Immature natural killer cell (primary cell): ENCODE measurements around the gene DNM1. TPM values are rescaled to one million over a fixed set of nuclear protein-coding genes. Genes with fewer than 3 reads are reported as not detected.
A peak's percentile ranks its signal among the peaks of the same experiment; 100 is the strongest.

Experiments
- DNase-seq, 3 donors: peaks; one replicate each; pipeline ENCODE4 v3.0.0; 2022; ENCODE audit warnings: mixed read lengths in 1 of 3
- H3K27ac Mint-ChIP-seq, 6 donors: one replicate each; pipeline ENCODE4 v1.8.0; 2020; ENCODE audit warnings: mixed read lengths in 6 of 6, mild to moderate bottlenecking in 5 of 6, inconsistent platforms in 4 of 6, moderate library complexity in 3 of 6
- H3K27me3 Mint-ChIP-seq, 3 donors: one replicate each; pipeline ENCODE4 v1.8.0; 2020 to 2021; ENCODE audit warnings: low read depth in 3 of 3, mild to moderate bottlenecking in 3 of 3, mixed read lengths in 3 of 3, moderate library complexity in 3 of 3, inconsistent platforms in 1 of 3
- H3K36me3 Mint-ChIP-seq, 3 donors: one replicate each; pipeline ENCODE4 v1.8.0; 2020; ENCODE audit warnings: mixed read lengths in 3 of 3, inconsistent platforms in 2 of 3, mild to moderate bottlenecking in 2 of 3
- H3K4me1 Mint-ChIP-seq, 2 donors: one replicate each; pipeline ENCODE4 v1.8.0; 2020; ENCODE audit warnings: inconsistent platforms in 2 of 2, mild to moderate bottlenecking in 2 of 2, mixed read lengths in 2 of 2, moderate library complexity in 1 of 2
- H3K4me3 Mint-ChIP-seq, 5 donors: one replicate each; pipeline ENCODE4 v1.8.0; 2020; ENCODE audit warnings: mild to moderate bottlenecking in 5 of 5, mixed read lengths in 5 of 5, inconsistent platforms in 3 of 5, moderate library complexity in 3 of 5
- H3K9me3 Mint-ChIP-seq, 6 donors: one replicate each; pipeline ENCODE4 v1.8.0; 2020; ENCODE audit warnings: mild to moderate bottlenecking in 6 of 6, mixed read lengths in 6 of 6, inconsistent platforms in 4 of 6, moderate library complexity in 3 of 6
- polyA plus RNA-seq, 3 donors: library from polyadenylated mRNA; unstranded; fragments of 300-500 nt; fragmentation: Illumina TruSeq; gene quantifications; one replicate each; pipeline ENCODE4 v1.2.3, GENCODE V29; 2021

The DNM1 gene
- polyA plus RNA-seq, 3 donors from 2014 or later = 0.32 to 0.47 TPM; not detected in 1

DNA sequence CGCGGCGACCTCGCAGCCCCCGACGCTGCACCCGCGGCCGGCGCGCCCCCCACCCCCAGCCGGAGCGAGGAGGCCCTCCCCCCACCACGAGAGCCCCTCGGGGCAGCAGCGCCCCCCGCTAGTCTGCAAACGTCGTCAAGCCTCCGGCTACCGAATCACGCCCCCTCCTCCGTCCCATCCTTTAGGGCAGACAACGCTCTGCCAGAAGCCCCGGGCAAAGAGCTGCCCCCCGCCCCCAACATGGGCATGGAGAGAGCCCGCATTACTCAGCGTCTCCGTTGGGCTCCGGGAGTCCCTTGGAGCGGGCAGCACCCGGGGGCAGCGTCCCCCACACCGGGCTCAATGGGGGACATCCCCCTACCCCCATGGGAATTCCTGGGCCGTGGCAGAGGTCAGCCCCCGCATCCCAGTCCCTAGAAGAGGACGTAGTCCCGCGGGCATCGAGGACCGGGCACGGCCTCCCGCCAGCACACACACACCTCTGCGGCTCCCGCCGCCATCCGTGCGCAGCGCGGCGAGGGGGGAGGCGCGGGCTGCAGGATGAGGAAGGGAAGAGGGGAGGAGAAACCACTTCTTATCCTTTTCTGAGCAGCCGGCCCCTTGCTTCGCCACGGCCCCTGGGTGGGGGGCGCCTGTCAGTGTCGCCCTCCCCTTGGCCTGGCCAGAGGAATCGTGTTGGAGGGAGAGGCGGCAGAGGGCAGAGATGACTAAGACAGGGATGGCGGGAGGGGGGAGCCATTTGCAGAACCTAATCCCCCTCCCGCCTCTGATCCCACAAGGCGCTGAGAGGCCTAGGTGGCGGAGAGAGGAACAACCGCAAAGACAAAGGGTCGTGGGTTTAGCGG, 750 bp downstream of the DNM1 start:
- no peaks in the 10 kb centered on the region for H3K36me3 Mint-ChIP-seq
- H3K27ac Mint-ChIP-seq = no peak overlapping the region
- peaks cover 2 to 15% (median 10%) of the 10 kb centered on the region in 3 donors for H3K27me3 Mint-ChIP-seq
- peak overlapping the region in 3 of 5 donors; percentile 30 to 59 (median 36) for H3K4me3 Mint-ChIP-seq
- DNase-seq = no peak
- no peaks in the 10 kb centered on the region for H3K9me3 Mint-ChIP-seq
- H3K4me1 Mint-ChIP-seq = peaks cover 9% of the 10 kb centered on the region in 2 donors

DNA sequence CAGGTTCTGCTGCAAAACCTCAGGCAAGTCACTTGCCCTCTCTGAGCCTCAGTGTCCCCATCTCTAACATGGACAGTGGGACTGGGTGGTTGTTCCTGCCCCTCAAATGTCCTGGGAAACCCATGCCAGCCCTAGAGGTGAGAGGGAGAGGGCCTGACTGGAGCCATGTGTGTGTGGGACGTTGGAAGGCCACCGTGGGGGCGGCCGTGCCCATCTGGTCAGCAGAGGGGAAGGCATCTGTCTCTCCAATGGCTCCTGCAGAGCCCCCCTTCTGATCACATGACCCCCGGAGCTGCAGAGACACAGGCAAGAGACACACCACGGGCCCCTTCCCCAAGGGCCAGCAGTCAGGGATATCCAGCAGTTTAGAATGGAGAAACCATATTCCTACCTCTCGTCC, 1.7 kb downstream of the DNM1 start:
- H3K27ac Mint-ChIP-seq = no peak overlapping the region
- peaks cover 2 to 15% (median 15%) of the 10 kb centered on the region in 3 donors for H3K27me3 Mint-ChIP-seq
- no peaks in the 10 kb centered on the region for H3K36me3 Mint-ChIP-seq
- DNase-seq = no peak
- peaks cover 9% of the 10 kb centered on the region in 2 donors for H3K4me1 Mint-ChIP-seq
- H3K4me3 Mint-ChIP-seq = peak overlapping the region in 1 of 5 donors; percentile 15
- no peaks in the 10 kb centered on the region for H3K9me3 Mint-ChIP-seq

DNA sequence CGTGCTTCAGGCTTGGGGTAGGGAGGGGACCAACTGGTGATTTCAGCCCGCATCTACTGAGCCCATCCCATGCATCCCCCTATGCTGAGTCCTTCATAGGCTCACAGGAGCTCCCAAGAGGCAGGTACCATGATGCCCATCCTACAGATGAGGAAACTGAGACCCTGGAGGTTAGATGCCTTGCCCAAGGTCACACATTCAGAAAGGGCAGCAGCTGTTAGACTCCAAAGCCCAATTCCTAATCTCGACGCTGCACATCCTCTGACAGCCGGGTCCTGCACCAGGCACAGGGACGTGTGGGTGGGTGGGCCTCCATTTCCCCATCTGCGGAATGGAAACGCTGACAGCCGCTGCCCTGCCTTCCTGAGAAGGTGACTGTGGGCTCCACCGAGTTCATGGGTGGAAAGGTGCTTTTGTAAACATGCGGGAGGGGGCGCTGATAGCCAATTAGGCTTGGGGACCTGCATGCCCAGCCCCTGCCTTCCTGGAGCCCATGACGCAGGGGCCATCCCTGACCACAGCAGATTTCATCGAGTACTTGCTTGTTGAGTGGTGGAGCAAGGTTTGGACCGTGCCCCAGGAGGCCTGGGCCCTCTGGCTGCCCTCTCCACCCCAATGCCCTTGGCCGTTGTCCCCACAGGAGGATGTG, 2.2 kb downstream of the DNM1 start:
- H3K9me3 Mint-ChIP-seq = no peaks in the 10 kb centered on the region
- H3K27ac Mint-ChIP-seq = no peak overlapping the region
- no peak for DNase-seq
- no peaks in the 10 kb centered on the region for H3K36me3 Mint-ChIP-seq
- H3K27me3 Mint-ChIP-seq = peaks cover 3 to 15% (median 15%) of the 10 kb centered on the region in 3 donors
- peaks cover 9% of the 10 kb centered on the region in 2 donors for H3K4me1 Mint-ChIP-seq
- no peak overlapping the region for H3K4me3 Mint-ChIP-seq

DNA sequence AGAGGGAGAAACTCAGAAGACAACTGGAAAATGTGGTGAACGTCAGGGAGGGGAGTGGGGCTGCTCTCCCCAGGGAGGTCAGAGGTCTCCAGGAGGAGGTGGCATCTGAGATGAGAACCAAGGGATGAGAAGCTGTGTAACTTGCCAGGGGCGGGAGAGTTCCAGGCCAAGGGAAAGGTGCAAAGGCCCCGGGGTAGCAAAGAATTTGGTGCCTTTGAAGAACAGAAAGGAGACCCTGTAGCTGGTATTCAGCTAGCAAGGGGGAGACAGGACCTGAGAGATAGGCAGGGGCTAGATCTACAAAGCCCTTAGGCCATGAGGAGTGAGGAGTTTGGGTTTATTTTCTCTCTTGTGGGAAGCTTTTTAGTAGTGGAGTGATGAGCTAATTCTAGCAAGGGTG, 3.3 kb downstream of the DNM1 start:
- no peak overlapping the region for H3K4me3 Mint-ChIP-seq

DNA sequence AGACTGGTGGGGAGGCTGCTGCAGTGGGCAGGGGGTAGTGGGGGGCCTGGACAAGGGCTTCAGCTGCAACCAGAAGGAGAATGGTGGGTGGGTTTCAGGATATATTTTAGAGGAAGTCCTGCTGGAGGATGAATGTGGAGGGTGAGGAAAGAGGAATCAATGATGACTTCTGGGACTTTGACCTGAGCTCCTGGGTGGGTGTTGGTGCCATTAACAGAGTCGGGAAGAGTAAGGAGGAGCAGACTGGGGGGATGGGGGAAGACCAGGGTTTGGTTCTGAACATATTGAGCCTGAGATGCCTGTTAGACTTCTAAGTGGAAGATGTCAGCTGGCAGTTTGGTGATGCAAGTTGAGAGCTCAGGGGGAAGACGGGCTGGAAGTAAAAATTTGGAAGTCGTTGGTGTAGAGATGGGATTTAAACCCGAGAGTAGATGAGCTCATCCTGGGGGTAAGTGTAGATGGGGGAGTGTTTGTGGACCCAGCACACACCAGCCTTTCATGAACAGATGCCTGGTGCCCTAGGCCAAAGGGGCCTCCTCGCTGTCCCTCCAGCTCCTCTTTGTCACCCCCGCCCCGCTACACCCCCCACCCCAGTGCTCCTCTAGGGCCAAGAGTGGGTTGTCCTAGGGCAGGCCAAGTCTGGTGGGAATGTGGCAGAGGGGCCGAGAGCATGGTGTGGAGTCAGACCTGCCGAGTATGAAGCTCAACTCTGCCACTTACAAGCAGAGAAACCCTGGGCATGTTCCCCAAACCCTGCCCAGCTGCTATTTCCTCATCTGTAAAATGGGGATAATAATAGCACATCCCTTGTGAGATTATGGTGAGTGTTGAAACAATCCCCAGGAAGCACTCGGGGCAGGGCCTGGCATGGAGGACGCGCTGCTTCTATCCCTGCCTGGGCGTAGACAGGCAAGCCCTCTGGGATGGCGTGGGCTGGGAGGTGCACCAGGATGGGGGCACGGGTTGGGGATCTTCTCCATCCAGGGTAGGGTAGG, 4.0 kb downstream of the DNM1 start:
- Mint-ChIP-seq H3K9me3 (no peaks in the 10 kb centered on the region), H3K4me3 (no peak overlapping the region)

More for the DNA sequence above, 3.3 kb downstream of the DNM1 start:
- no peaks in the 10 kb centered on the region for H3K36me3 Mint-ChIP-seq
- peaks cover 9% of the 10 kb centered on the region in 2 donors for H3K4me1 Mint-ChIP-seq
- peaks cover 6 to 22% (median 18%) of the 10 kb centered on the region in 3 donors for H3K27me3 Mint-ChIP-seq
- no peaks in the 10 kb centered on the region for H3K9me3 Mint-ChIP-seq
- no peak overlapping the region for H3K27ac Mint-ChIP-seq
- DNase-seq = no peak

DNA sequence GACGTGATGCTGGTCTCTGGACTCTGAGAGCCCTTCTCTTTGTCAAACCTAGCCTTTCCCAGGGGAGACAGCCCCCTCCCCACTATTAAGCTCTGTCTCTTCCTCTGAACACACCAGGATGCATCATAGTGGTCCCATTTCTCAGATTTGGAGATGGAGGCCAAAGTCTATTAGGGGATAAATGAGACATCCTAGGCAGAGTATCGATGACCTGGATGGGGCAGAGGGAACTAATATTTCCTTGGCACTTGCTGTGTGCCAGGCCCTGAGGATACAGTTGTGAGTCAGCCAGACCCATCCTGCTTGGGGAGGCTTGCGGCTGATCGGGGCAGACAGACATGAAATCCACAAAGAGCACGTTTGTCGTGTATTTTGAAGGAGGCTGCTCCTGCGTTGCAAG, 5.2 kb downstream of the DNM1 start:
- Mint-ChIP-seq H3K36me3 (no peaks in the 10 kb centered on the region), H3K27ac (no peak overlapping the region), H3K27me3 (peaks cover 4 to 28% (median 18%) of the 10 kb centered on the region in 3 donors), H3K4me3 (no peak overlapping the region), H3K9me3 (no peaks in the 10 kb centered on the region), H3K4me1 (peaks cover 0 to 1% of the 10 kb centered on the region in 2 donors)
- no peak for DNase-seq

More for the DNA sequence above, 4.0 kb downstream of the DNM1 start:
- Mint-ChIP-seq H3K36me3 (no peaks in the 10 kb centered on the region), H3K27ac (no peak overlapping the region), H3K4me1 (peaks cover 8 to 9% of the 10 kb centered on the region in 2 donors), H3K27me3 (peaks cover 6 to 26% (median 18%) of the 10 kb centered on the region in 3 donors)
- no peak for DNase-seq

DNA sequence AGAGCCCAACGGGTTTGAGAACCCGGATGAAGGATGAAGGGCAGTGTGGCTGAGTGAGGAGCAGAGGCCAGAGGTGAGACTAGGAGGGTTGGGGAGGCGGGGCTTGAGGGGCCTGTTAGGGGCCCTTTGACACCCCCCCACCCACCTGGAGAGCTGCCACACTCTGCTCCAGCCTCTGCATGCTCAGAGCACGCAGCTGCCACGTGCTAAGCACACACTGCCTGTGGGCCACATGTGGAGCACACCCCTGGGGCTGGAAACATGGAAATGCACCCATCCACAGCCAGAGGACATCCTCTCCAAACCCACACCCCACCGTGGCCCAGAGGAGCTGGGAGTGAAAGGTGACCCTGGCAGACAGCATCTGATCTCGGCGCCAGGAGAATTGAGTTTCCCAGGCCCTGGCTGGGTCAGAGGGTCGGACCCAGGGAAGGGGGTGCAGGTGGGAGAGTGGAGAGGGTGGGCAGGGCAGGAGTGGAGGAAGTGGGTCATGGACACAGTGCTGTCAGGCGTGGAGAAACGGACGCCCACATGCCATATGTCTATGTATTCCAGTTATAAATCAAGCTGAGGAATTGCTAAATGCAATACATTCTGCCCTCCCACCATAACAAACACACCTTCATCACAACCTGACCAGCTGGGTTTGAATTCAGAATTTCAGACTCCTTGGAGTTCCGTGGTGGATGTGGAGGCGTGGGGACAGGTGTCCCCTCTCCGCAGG, 5.9 kb downstream of the DNM1 start:
- no peak overlapping the region for H3K27ac Mint-ChIP-seq
- H3K36me3 Mint-ChIP-seq = no peaks in the 10 kb centered on the region
- peaks cover 0 to 1% of the 10 kb centered on the region in 2 donors for H3K4me1 Mint-ChIP-seq
- DNase-seq = no peak
- H3K27me3 Mint-ChIP-seq = peaks cover 4 to 31% (median 18%) of the 10 kb centered on the region in 3 donors
- no peaks in the 10 kb centered on the region for H3K9me3 Mint-ChIP-seq
- no peak overlapping the region for H3K4me3 Mint-ChIP-seq

DNA sequence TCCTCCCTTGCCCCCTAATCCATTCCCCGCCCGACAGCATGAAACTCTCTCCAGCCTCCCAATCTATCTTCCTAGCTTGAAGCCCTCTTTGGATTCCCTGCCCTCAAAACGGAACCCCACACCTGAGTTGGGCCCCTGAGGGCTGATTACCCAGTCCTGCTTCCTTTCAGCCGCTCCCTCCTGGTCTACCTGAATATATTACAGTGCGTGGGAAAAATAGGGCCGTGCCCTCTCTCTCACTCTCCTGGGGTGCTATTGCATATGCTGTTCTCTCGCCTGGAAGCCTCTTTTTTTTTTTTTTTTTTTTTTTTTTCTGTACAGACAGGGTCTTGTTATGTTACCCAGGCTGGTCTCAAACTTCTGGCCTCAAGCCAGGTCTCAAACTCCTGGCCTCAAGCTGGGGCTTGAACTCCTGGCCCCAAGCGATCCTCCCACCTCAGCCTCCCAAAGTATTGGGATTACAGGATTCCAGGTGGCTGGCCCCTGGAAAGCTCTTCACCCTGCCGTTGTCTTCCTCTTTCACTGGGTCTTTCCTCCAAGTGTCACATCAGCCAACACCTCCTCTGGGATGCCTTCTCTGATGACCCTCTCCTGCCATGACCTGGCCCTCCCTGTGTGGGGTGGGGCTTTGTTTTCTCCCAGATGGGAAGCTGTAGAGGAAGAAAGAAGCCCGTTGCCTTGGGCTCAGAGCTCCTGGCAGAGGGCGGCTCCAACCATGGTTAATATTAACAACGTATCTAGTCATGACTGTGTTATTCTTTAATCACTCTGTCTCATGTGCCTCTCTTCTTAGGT, 8.2 kb downstream of the DNM1 start:
- no peaks in the 10 kb centered on the region for H3K36me3 Mint-ChIP-seq
- no peaks in the 10 kb centered on the region for H3K9me3 Mint-ChIP-seq
- H3K4me1 Mint-ChIP-seq = no peaks in the 10 kb centered on the region
- H3K27me3 Mint-ChIP-seq = peaks cover 4 to 21% (median 12%) of the 10 kb centered on the region in 3 donors
- H3K27ac Mint-ChIP-seq = no peak overlapping the region
- DNase-seq = no peak
- no peak overlapping the region for H3K4me3 Mint-ChIP-seq

DNA sequence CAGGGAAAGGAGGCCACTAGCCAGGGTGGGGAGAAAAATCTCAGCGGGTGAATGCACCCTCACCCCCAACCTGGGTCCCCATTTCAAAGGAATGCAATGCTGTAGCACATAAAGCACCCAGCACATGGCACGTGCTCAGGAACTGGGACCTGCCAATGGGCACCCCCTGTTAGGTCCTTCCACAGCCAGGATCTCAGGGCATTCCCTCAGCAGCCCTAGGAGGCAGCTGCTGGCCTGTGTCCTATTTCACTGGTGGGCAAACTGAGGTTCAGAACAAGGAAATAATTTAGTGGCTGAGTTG, 8.8 kb downstream of the DNM1 start:
- H3K4me1 Mint-ChIP-seq = no peaks in the 10 kb centered on the region
- H3K27me3 Mint-ChIP-seq = peaks cover 4 to 21% (median 11%) of the 10 kb centered on the region in 3 donors
- no peaks in the 10 kb centered on the region for H3K36me3 Mint-ChIP-seq
- H3K4me3 Mint-ChIP-seq = no peak overlapping the region
- H3K27ac Mint-ChIP-seq = no peak overlapping the region
- DNase-seq = no peak
- H3K9me3 Mint-ChIP-seq = no peaks in the 10 kb centered on the region

DNA sequence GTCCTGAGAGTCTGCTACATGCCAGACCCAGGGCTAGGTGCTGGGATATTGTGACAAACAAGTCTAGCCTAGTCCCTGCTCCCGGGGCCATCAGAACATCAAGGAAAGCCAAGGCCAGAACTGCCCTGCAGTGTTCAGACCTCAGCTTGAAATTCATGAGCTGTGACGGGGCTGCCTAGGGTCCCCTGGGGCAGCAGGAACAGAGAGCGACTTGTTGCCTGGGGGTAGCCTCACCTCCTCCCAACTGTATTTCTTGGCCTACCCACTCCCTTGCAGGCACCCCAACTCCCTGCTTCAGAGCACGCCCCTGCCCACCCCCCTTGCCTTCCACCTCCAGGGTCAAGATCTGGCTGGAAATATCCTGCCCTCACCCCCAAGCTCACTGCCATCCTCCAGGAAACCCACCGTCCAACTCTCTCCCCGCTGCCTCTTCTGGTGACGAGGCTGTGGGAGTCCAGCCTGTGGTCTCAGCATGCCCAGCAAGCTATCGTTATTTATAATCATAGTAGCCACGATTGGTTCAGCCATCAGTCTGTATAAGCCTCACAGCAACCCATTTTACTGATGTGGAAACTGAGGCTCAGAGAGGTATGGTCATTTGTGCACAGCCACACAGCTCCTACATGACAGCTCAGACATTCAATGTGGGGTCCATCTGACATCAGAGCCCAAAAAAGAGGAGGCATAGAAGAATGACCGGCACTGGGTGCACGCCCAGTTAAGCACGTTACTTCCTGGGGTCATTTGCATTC, 10.7 kb downstream of the DNM1 start:
- Mint-ChIP-seq H3K27ac (no peak overlapping the region), H3K36me3 (no peaks in the 10 kb centered on the region), H3K4me1 (peaks cover 12% of the 10 kb centered on the region in 2 donors), H3K9me3 (no peaks in the 10 kb centered on the region), H3K27me3 (peaks cover 4 to 16% (median 9%) of the 10 kb centered on the region in 3 donors), H3K4me3 (no peak overlapping the region)
- DNase-seq = no peak

DNA sequence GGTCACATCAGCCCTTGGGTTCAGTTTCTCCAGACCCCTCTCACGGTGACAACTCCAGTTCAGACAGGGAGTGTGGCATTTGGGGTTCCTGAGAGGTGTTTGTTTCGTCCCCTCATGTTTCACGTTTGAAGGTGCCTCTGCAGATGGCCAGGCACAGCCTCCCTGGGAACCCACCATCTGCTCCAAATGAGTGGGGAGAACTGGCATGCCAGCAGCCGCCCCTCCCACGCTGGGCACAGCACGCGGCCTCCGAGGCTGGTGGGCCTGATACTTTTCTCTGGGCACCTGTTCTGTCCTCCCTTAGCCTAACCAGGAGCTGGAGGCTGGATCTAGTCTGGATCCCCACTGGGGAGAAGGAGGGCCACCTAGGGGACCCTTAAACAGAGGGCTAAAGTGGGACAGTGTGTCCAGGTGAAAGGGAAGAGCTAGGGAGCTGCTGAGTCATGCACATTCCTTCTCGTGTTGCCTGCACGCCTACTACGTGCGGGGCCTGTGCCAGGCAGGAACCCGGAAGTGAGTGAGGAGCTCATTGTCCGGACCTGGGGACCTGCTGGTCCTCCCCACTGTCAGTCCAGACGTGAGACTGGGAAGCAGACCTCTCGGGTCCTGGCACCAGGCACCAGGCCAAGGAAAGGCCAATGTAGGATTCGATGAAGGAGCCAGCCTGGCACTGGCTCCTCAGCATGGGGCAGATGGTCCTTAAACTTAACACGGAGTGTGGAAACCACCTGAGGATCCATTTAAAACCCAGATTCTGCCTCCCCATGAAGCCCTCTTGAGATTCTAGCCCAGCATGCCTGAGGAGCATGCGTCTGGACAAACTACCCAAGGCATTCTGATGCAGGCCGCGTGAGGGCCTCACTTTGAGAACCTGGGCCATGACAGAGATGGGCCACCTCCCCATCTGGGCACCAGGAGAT, 11.7 kb downstream of the DNM1 start:
- peaks cover 12 to 15% of the 10 kb centered on the region in 2 donors for H3K4me1 Mint-ChIP-seq
- no peak for DNase-seq
- H3K27ac Mint-ChIP-seq = no peak overlapping the region
- H3K4me3 Mint-ChIP-seq = no peak overlapping the region
- H3K36me3 Mint-ChIP-seq = no peaks in the 10 kb centered on the region
- H3K27me3 Mint-ChIP-seq = peaks cover 3 to 16% (median 4%) of the 10 kb centered on the region in 3 donors
- H3K9me3 Mint-ChIP-seq = no peaks in the 10 kb centered on the region
